Astrocyte (in vitro differentiated cells and primary cell): ENCODE measurements around the gene SRPRB. TPM values are rescaled to one million over a fixed set of nuclear protein-coding genes. Genes with fewer than 3 reads are reported as not detected.

Source experiments
- DNase-seq: peaks from one replicate; pipeline ENCODE4 v3.0.0-alpha.2; 2010; ENCODE audit warnings: low read depth
- FAIRE-seq: peaks from 2 replicates; lab custom pipeline; 2011; peaks lifted over from hg19 to GRCh38; lab: Jason Lieb, UNC
- H2AFZ ChIP-seq: 2 replicates; pipeline ENCODE4 v1.6.0; 2012; ENCODE audit warnings: low read depth, low read length, inconsistent platforms
- H3K27ac ChIP-seq: 2 replicates; pipeline ENCODE4 v1.5.1; 2011; ENCODE audit warnings: low read depth, low read length, inconsistent platforms
- H3K27me3 ChIP-seq: 2 replicates; pipeline ENCODE4 v1.6.0; 2011; ENCODE audit warnings: low read length, inconsistent platforms; ENCODE audit not compliant: insufficient read depth
- H3K36me3 ChIP-seq: 2 replicates; pipeline ENCODE4 v1.5.1; 2011; ENCODE audit warnings: low read length, inconsistent platforms; ENCODE audit not compliant: insufficient read depth
- H3K4me1 ChIP-seq: 2 replicates; pipeline ENCODE4 v1.5.1; 2011; ENCODE audit warnings: low read length, inconsistent platforms; ENCODE audit not compliant: insufficient read depth
- H3K4me2 ChIP-seq: 2 replicates; pipeline ENCODE4 v1.6.0; 2012; ENCODE audit warnings: low read length, inconsistent platforms
- H3K4me3 ChIP-seq: 2 replicates; pipeline ENCODE4 v1.5.1; 2011; ENCODE audit warnings: low read depth, mild to moderate bottlenecking, low read length, inconsistent platforms; ENCODE audit not compliant: insufficient read depth
- H3K79me2 ChIP-seq: 2 replicates; pipeline ENCODE4 v1.6.0; 2012; ENCODE audit warnings: mild to moderate bottlenecking, low read length, inconsistent platforms; ENCODE audit not compliant: insufficient read depth
- H3K9ac ChIP-seq: 2 replicates; pipeline ENCODE4 v1.6.0; 2012; ENCODE audit warnings: mild to moderate bottlenecking, low read length, inconsistent platforms
- H3K9me3 ChIP-seq: 2 replicates; pipeline ENCODE4 v1.5.1; 2012; ENCODE audit warnings: low read depth, mild to moderate bottlenecking, low read length, inconsistent platforms; ENCODE audit not compliant: insufficient read depth
- H4K20me1 ChIP-seq: 2 replicates; pipeline ENCODE4 v1.6.0; 2012; ENCODE audit warnings: low read length, inconsistent platforms; ENCODE audit not compliant: insufficient read depth
- H3K27ac Mint-ChIP-seq: one replicate; pipeline ENCODE4 v1.8.0; 2021; ENCODE audit warnings: mild to moderate bottlenecking, mixed read lengths; ENCODE audit not compliant: unreplicated experiment
- H3K27me3 Mint-ChIP-seq: one replicate; pipeline ENCODE4 v1.8.0; 2021; ENCODE audit warnings: low read depth, mixed read lengths; ENCODE audit not compliant: unreplicated experiment
- H3K36me3 Mint-ChIP-seq: one replicate; pipeline ENCODE4 v1.8.0; 2021; ENCODE audit warnings: low read depth, mixed read lengths; ENCODE audit not compliant: unreplicated experiment
- H3K4me1 Mint-ChIP-seq: one replicate; pipeline ENCODE4 v1.8.0; 2021; ENCODE audit warnings: low read depth, mixed read lengths; ENCODE audit not compliant: unreplicated experiment
- H3K4me3 Mint-ChIP-seq: one replicate; pipeline ENCODE4 v1.8.0; 2021; ENCODE audit warnings: mild to moderate bottlenecking, moderate library complexity, mixed read lengths; ENCODE audit not compliant: unreplicated experiment
- H3K9me3 Mint-ChIP-seq: one replicate; pipeline ENCODE4 v1.8.0; 2021; ENCODE audit warnings: mild to moderate bottlenecking, mixed read lengths; ENCODE audit not compliant: unreplicated experiment
- CTCF ChIP-seq: IDR thresholded peaks from 2 replicates; pipeline ENCODE4 v1.5.1; 2011; ENCODE audit warnings: low read depth, mild to moderate bottlenecking, inconsistent platforms, low read length, moderate library complexity; ENCODE audit not compliant: insufficient read depth
- EZH2 ChIP-seq: IDR thresholded peaks from 2 replicates; pipeline ENCODE4 v1.6.1; 2012; ENCODE audit warnings: mild to moderate bottlenecking, low read length, inconsistent platforms; ENCODE audit not compliant: insufficient read depth
- total RNA-seq: library from RNA; stranded (reverse); gene quantifications from 2 replicates; pipeline ENCODE4 v1.2.1, GENCODE V29; 2021

The SRPRB gene
- total RNA-seq, 1 donor from 2014 or later: 83.8 TPM

DNA sequence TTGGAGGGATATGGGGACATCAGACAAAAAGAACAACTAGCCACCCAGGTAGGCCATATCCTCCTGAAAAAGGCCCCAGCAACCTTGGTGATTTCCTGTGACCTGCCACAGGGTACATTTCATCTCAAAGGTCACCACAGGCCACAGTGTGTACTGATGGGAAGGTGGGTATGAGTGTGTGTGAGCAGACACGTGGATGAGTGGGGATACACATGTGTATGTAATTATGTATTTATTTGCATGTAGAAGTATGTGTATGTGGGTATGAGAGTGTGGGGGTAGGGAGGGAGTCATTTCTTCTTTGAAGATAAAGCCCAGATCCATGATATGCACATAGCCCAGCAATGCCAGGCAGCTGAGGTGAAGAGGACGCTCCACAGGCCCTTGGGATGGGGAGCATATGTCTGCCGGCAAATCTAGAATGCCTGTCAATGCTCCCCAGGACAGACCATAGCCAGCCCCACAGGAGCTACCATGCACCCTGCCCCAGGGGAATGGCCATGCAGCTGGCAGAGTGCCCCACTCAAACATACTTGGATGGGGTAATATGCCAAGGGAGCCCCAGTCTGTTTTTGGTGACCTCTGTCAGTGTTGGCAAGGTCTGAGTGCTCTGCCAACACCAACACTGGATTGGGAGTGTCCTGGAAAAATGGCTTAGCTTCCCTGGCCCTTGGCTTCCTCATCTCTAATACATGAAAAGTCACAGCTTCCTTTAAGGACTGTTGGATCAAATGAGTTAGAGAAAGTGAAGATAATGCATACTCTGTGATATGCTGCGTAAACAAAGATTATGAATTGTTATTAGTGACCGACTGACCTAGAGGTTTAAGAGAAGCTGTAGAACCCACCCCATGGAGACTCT is 47.7 kb downstream of the SRPRB start:
- no peak overlapping the region for H3K4me2 ChIP-seq

DNA sequence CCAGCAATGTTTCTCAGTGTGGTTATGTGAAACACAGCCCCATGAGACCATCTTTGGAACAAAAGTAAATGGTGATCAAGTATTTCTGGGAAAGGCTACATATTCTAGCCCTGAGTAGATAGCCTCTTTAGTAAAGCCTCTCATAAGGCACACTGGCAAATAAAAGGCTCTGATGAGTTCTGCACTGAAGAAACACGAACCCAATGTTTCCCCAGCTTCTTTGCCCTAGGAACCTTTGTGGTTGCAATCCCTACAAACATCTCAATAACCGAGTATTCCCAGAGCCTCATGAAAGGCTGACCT is 48.3 kb downstream of the SRPRB start:
- peaks cover 5% of the 10 kb centered on the region for H3K4me1 ChIP-seq
- FAIRE-seq (no peak), DNase-seq (no peak)
- H3K9me3 ChIP-seq: no peaks in the 10 kb centered on the region
- peaks cover 17% of the 10 kb centered on the region for H3K36me3 Mint-ChIP-seq
- no peaks in the 10 kb centered on the region for H3K27me3 Mint-ChIP-seq
- H3K36me3 ChIP-seq: no peaks in the 10 kb centered on the region
- H3K4me1 Mint-ChIP-seq: peaks cover 12% of the 10 kb centered on the region
- H3K4me3 Mint-ChIP-seq: no peak overlapping the region
- no peak overlapping the region for H3K27ac Mint-ChIP-seq
- H3K9ac ChIP-seq: no peak overlapping the region
- no peak overlapping the region for H3K4me2 ChIP-seq
- no peaks in the 10 kb centered on the region for H4K20me1 ChIP-seq
- no peaks in the 10 kb centered on the region for H3K27me3 ChIP-seq
- H2AFZ ChIP-seq: no peak overlapping the region
- H3K27ac ChIP-seq: no peak overlapping the region
- no peak for TF ChIP-seq CTCF
- no peaks in the 10 kb centered on the region for H3K79me2 ChIP-seq
- no peak overlapping the region for H3K4me3 ChIP-seq
- no peaks in the 10 kb centered on the region for H3K9me3 Mint-ChIP-seq

More for the DNA sequence above, 47.7 kb downstream of the SRPRB start:
- no peaks in the 10 kb centered on the region for H3K27me3 ChIP-seq
- FAIRE-seq (no peak), DNase-seq (no peak)
- no peaks in the 10 kb centered on the region for H3K9me3 ChIP-seq
- H2AFZ ChIP-seq: no peak overlapping the region
- no peak overlapping the region for H3K9ac ChIP-seq
- H3K36me3 ChIP-seq: no peaks in the 10 kb centered on the region
- H3K36me3 Mint-ChIP-seq: peaks cover 17% of the 10 kb centered on the region
- no peaks in the 10 kb centered on the region for H3K79me2 ChIP-seq
- H4K20me1 ChIP-seq: no peaks in the 10 kb centered on the region
- no peak overlapping the region for H3K4me3 ChIP-seq
- no peak overlapping the region for H3K27ac Mint-ChIP-seq
- H3K9me3 Mint-ChIP-seq: no peaks in the 10 kb centered on the region
- no peaks in the 10 kb centered on the region for H3K27me3 Mint-ChIP-seq
- peaks cover 5% of the 10 kb centered on the region for H3K4me1 ChIP-seq
- no peak overlapping the region for H3K27ac ChIP-seq
- no peak for TF ChIP-seq EZH2
- no peak for TF ChIP-seq CTCF
- peaks cover 12% of the 10 kb centered on the region for H3K4me1 Mint-ChIP-seq
- H3K4me3 Mint-ChIP-seq: no peak overlapping the region
